ENCODE measurements around the gene LRMDA.

DNA sequence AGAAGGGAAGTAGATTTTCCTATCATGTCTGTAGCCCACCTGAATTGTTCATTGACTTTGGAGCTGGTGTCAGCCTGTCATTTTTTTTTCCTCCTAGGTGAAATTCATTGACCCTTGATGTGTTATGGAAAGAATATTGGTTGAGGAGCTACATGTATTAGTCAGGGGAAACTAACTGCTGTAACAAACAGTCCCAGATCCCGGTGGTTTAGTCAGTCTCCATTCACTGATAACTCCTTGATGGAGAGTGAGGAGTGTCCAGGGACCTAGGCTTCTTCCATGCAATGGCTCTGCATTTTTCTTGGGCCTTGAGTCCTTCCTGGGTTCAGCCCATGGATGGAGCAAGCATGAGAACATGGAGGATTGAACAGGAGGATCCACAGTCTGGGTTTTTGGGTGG lies 643.2 kb downstream of the LRMDA start:
- TF ChIP-seq TAF1 (IDR thresholded peaks at IDR 0.05; ENCODE audit: low read depth) = no peak
- TF ChIP-seq CEBPB (IDR thresholded peaks at IDR 0.05) = no peak
- no peak for TF ChIP-seq CREB1 (IDR thresholded peaks at IDR 0.05; ENCODE audit: low read depth)
- no peak for TF ChIP-seq EP300 (IDR thresholded peaks at IDR 0.05; ENCODE audit: borderline replicate concordance)
- TF ChIP-seq TCF12 (IDR thresholded peaks at IDR 0.05; ENCODE audit: low read depth) = no peak
- no peak for TF ChIP-seq NFIC (IDR thresholded peaks at IDR 0.05)
- TF ChIP-seq YY1 (IDR thresholded peaks at IDR 0.05; ENCODE audit: low read depth) = no peak
- TF ChIP-seq, protein P1, sequence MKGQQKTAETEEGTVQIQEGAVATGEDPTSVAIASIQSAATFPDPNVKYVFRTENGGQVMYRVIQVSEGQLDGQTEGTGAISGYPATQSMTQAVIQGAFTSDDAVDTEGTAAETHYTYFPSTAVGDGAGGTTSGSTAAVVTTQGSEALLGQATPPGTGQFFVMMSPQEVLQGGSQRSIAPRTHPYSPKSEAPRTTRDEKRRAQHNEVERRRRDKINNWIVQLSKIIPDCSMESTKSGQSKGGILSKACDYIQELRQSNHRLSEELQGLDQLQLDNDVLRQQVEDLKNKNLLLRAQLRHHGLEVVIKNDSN (IDR thresholded peaks at IDR 0.05) = no peak

Data from Ishikawa (cell line).